GM13977 (cell line): ENCODE results near the gene SYT8.

Experiments used
- DNase-seq: peaks from one replicate; pipeline ENCODE4 v3.0.0; 2012; ENCODE audit warnings: low spot score
- CTCF ChIP-seq: IDR thresholded peaks from 2 replicates; pipeline ENCODE4 v1.5.1; 2012; ENCODE audit warnings: mild to moderate bottlenecking, control low read depth; ENCODE audit not compliant: insufficient read depth; ENCODE audit errors: extremely low read depth, missing control alignments
- in situ Hi-C: fragments of 300-500 bp; cut with MboI; formaldehyde crosslinking; loops from one replicate; pipeline ENCODE4 v1.12.0; 2022; ENCODE audit warnings: low sequenced_read_pairs, low pct_unique_long_range_greater_than_20kb, mixed read lengths, inconsistent platforms; ENCODE audit not compliant: unreplicated experiment

Gene SYT8

GRCh38 chr11:1819074-1819473, 15.7 kb upstream of the SYT8 start:
- DNase-seq, result no peak
- in situ Hi-C loops, result no loop called here
- no peak for TF ChIP-seq CTCF

GRCh38 chr11:1820463-1821325, 14.1 kb upstream of the SYT8 start:
- no peak for DNase-seq
- TF ChIP-seq CTCF, result no peak
- in situ Hi-C loops, result no loop called here

DNA sequence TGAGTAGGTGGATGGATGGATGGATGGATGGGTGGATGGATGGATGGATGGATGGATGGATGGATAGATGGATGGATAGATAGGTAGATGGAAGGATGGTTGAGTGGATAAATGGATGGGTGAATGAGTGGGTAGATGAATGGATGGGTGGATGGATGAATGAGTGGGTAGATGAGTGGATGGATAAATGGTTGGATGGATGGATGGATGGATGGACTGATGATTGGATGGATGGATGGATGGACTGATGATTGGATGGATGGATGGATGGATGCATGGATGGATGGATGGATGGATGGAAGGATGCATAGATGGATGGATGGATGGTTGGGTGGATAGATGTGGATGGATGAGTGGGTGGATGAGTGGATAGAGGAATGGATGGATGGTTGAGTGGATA, 13.2 kb upstream of the SYT8 start:
- no peak for TF ChIP-seq CTCF
- in situ Hi-C loops, result no loop called here

DNA sequence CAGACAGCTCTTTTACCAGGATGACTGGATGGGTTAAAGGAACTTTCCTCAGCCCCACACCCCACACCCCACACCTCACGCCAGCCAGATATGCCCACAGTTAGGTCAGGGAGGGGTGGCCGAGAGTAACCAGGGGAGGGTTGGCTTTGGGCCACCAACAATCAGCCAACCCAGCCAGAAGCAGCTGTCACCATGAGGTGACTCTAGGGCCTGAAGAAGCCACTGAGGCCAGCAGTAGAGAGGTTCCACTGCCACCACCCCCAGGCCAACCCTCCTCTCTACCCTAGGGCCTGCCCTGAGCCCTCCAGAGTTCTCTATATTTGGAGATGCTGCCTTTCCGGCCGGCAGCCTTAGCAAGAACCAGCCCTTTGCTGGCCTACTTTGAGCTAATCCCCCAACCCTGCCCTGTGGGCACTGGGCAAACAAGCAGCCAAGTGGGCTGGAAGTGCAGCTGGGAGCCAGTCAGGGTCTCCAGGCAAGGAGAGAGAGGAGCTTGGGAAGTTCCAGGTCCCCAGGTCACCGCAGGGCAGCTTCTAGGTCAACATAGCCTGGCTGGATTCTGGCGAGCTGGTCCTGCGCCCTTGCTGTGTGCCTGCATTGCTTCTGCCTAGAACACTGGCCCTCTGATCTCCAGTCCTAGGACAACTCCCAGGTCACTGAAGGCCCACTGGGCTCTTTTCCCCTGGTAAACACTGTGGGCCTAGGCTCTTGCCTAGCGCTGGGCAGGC, 12.0 kb upstream of the SYT8 start:
- DNase-seq, result no peak
- no peak for TF ChIP-seq CTCF
- in situ Hi-C loops, result no loop called here

More for the DNA sequence above, 13.2 kb upstream of the SYT8 start:
- DNase-seq, result no peak

DNA sequence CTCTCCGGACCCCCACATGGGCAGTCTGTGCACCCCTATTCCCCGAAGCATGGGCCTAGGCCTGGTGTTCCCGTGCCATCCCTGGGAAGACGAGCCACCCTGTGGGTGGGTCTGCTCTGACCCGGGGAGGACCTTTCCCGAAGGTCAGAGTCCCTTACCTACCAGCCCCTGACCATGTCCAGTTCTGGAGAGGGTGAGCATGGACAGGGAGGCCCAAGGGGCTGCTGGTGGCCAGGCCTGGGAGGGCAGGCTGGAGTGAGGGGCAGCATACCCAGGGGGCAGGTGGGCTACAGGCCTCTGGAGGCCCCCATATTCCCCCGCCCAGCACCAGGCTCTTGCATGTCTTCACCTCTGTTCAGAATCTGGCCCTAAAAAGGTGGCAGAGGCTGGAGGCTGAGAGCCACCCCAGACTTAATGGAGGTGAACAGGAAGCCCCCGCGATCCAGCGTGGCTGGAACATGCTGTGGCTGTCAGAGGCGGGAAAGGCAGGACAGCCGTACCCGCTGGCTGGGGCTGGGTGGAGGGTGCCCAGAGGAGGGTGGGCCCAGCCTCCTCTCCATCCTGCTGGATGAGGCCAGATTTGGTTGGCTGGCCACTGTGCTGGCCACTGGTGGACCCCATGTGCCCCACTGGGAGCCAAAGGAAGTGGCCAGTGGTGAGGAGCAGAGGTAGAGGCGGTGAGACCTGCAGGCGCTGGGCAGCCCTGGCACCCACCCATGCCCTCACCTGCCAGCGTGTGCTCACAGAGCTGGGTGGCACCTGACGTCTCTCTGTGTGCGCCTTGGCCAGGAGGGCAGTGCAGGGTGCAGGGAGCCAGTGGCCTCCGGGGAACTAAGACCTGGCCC, 11.2 kb upstream of the SYT8 start:
- in situ Hi-C loops, result no loop called here
- no peak for TF ChIP-seq CTCF
- no peak for DNase-seq
